ENCODE measurements around the gene IGSF8.
A peak's percentile ranks its signal among the peaks of the same experiment; 100 is the strongest.

IGSF8 gene

GRCh38 chr1:160108888-160109662 is 10.7 kb upstream of the IGSF8 start:
- in situ Hi-C loops (cut with MboI; ENCODE audit: low pct_unique_long_range_greater_than_20kb, low sequenced_read_pairs, unreplicated experiment): no loop called here
- DNase-seq (ENCODE audit: low spot score): peak; percentile 62
- peak; percentile 63 for TF ChIP-seq CTCF (IDR thresholded peaks at IDR 0.05; ENCODE audit: extremely low read depth, insufficient read depth, missing control alignments)

- DNase-seq (ENCODE audit: low spot score): no peak
- no peak for TF ChIP-seq CTCF (IDR thresholded peaks at IDR 0.05; ENCODE audit: extremely low read depth, insufficient read depth, missing control alignments)
- in situ Hi-C loops (cut with MboI; ENCODE audit: low pct_unique_long_range_greater_than_20kb, low sequenced_read_pairs, unreplicated experiment): no loop called here
These were observed 9.1 kb upstream of the IGSF8 start for GRCh38 chr1:160107512-160107911.

GRCh38 chr1:160105155-160105554 is 6.7 kb upstream of the IGSF8 start:
- in situ Hi-C loops (cut with MboI; ENCODE audit: low pct_unique_long_range_greater_than_20kb, low sequenced_read_pairs, unreplicated experiment): no loop called here
- no peak for TF ChIP-seq CTCF (IDR thresholded peaks at IDR 0.05; ENCODE audit: extremely low read depth, insufficient read depth, missing control alignments)
- DNase-seq (ENCODE audit: low spot score): no peak

- in situ Hi-C loops (cut with MboI; ENCODE audit: low pct_unique_long_range_greater_than_20kb, low sequenced_read_pairs, unreplicated experiment): no loop called here
These were observed 6.1 kb upstream of the IGSF8 start for GRCh38 chr1:160104486-160104885.

GRCh38 chr1:160103658-160104408 is 5.4 kb upstream of the IGSF8 start:
- in situ Hi-C loops (cut with MboI; ENCODE audit: low pct_unique_long_range_greater_than_20kb, low sequenced_read_pairs, unreplicated experiment): no loop called here
- no peak for TF ChIP-seq CTCF (IDR thresholded peaks at IDR 0.05; ENCODE audit: extremely low read depth, insufficient read depth, missing control alignments)
- no peak for DNase-seq (ENCODE audit: low spot score)

More at GRCh38 chr1:160104486-160104885, 6.1 kb upstream of the IGSF8 start:
- no peak for TF ChIP-seq CTCF (IDR thresholded peaks at IDR 0.05; ENCODE audit: extremely low read depth, insufficient read depth, missing control alignments)
- DNase-seq (ENCODE audit: low spot score): no peak

- no peak for TF ChIP-seq CTCF (IDR thresholded peaks at IDR 0.05; ENCODE audit: extremely low read depth, insufficient read depth, missing control alignments)
- in situ Hi-C loops (cut with MboI; ENCODE audit: low pct_unique_long_range_greater_than_20kb, low sequenced_read_pairs, unreplicated experiment): no loop called here
- DNase-seq (ENCODE audit: low spot score): no peak
These were observed 3.5 kb upstream of the IGSF8 start for GRCh38 chr1:160101717-160102522.

All from GM13977 (cell line).